GF-D8 (cell line): ENCODE results near the gene NLRP4.
A peak's percentile ranks its signal among the peaks of the same experiment; 100 is the strongest.

Source experiments
- DNase-seq: peaks from one replicate; lab custom pipeline; 2025; lab: John Stamatoyannopoulos, UW

The NLRP4 gene, protein sequence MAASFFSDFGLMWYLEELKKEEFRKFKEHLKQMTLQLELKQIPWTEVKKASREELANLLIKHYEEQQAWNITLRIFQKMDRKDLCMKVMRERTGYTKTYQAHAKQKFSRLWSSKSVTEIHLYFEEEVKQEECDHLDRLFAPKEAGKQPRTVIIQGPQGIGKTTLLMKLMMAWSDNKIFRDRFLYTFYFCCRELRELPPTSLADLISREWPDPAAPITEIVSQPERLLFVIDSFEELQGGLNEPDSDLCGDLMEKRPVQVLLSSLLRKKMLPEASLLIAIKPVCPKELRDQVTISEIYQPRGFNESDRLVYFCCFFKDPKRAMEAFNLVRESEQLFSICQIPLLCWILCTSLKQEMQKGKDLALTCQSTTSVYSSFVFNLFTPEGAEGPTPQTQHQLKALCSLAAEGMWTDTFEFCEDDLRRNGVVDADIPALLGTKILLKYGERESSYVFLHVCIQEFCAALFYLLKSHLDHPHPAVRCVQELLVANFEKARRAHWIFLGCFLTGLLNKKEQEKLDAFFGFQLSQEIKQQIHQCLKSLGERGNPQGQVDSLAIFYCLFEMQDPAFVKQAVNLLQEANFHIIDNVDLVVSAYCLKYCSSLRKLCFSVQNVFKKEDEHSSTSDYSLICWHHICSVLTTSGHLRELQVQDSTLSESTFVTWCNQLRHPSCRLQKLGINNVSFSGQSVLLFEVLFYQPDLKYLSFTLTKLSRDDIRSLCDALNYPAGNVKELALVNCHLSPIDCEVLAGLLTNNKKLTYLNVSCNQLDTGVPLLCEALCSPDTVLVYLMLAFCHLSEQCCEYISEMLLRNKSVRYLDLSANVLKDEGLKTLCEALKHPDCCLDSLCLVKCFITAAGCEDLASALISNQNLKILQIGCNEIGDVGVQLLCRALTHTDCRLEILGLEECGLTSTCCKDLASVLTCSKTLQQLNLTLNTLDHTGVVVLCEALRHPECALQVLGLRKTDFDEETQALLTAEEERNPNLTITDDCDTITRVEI

DNA sequence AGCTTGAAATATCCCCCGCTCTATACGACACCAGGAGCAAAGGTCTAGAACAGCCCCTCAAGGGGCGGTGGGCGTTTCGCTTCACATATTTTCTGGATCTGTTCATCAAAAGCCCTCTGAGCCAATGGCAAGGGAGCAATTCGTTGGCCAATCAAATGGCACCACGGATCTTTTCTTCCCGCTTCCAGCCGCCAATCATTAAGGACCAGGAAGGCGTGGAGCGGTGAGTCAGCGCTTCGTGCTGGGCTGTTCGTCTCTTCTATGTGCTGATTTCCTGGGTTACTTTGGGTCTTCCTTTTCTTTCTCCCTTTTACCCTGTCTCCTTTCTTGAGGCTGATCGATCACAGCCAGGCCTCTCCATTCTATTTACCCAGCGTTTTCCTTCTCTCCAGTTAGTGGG lies at the start of gene NLRP4:
Gene NLRP4, plus strand, starts transcription at position 201 of the 400 bp plus-strand sequence. CDS start 15,541 bp downstream, outside the sequence.
- DNase-seq: no peak

DNA sequence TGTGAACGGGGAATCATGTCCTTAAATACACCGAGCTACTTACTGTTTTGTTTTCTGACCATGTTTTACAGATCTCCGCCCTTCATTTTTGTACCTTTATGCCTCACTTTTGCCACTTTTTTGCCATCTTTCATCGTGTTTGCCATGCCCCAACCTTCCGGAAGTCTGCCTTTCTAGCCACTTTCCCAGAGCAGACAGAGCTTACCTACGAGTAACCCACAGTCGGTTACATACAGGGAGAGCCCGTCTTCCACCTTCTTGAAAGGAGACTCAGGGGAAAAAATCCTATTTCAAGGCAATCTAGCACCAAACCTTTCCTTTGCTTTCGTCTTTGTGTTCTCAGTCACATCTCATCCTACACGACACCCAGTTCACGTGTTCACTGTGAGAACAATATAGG lies 41.3 kb upstream of the NLRP4 start:
- no peak for DNase-seq

DNA sequence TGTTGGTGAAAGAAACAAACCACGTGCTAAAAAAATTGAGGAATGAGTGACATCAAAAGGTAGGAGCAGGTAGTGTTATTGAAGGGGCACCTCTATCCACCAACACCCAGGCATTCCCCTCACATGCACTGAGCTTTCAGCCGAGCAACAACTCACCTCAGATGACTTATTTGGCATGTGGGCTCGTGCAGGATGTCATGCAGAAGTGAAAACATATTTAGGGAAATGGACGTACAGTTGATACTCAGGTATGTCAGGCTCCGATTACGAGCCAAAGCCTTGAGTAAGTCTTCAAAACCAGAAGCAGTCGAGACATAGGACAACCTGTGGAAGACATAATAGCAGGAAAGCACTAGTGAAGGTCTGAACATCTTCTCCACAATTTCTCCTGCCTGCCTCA lies 34.9 kb upstream of the NLRP4 start:
- DNase-seq: no peak

DNA sequence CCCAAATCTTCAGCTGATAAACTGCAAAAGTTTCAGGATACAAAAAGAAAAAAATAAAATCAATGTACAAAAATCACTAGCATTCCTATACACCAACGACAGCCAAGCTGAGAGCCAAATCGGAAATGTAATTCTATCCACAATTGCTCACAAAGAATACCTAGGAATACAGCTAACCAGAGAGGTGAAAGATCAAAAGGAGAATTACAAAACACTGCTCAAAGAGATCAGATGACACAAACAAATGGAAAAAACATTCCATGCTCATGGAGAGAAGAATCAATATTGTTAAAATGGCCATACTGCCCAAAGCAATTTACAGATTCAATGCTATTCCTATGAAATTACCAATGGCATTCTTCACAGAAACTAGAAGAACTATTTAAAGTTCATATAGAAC lies 34.1 kb upstream of the NLRP4 start:
- DNase-seq: no peak

DNA sequence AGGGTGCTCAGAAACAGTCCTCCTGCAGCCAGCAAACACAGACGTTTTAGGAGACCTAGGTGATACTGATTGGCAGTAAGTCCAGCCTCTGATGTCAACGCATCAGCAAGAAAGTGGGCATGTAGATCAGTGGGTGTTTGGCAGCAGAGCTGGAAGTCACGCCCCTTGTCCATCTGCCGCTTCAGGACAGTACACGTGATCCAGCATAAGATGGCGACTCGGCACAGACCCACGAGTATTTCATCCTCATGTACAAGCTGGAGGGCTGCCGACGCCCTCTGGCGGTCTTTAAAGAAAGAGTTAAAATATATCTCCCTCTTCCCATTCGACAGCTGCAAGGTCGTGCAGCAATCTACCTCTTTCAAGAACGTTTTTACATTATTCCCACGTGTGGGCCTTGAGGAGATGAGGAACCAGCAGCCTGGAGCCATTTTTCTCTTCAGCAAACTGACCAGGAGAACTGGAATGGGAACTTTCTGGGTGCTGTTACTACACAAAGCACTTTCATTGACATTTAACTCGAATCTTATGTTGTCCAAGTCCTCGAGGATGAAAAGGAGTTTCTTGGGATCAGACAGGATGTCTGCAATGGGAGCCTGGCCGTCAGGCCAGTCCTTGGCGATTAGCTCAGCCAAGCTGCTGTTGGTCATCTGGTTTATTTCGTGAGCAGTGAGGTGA lies 26.8 kb upstream of the NLRP4 start:
- peak; percentile 39 for DNase-seq

DNA sequence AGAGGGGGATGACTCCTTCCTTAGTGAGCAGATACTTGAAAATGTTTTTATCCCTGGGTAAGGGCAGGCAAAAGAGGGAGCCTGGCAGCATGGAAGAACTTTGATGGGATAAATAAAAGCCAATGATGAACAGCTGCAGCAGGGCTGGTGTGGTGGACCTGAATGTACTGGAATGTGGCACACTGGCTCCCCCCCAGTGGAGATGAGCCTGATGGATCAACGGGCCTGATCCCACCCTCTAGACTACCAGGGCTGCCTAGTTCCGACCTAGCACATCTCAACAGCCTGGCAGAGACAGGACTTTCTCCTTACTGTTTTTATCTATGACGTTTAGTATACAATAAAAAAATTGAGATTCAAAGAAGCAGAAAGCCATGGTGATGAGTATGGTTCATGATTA lies 25.0 kb upstream of the NLRP4 start:
- DNase-seq: no peak

DNA sequence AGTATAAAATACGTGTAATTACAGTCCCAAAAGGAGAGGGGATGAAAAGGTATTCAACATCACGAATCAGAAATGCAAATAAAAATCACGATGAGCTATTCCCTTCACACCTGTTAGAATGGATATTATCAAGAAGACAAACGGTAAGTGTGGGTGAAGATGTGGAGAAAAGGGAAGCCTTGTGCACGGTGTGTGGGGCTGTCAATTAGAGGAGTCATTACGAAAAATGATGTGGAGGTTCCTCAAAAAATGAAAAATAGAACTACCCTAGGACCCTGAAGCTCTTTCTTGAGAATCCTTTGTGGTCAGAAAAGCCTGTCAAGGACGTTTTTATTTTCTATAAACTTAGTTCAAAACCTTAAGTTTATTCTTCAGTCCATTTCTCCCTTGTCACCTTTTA lies 23.9 kb upstream of the NLRP4 start:
- DNase-seq: no peak

DNA sequence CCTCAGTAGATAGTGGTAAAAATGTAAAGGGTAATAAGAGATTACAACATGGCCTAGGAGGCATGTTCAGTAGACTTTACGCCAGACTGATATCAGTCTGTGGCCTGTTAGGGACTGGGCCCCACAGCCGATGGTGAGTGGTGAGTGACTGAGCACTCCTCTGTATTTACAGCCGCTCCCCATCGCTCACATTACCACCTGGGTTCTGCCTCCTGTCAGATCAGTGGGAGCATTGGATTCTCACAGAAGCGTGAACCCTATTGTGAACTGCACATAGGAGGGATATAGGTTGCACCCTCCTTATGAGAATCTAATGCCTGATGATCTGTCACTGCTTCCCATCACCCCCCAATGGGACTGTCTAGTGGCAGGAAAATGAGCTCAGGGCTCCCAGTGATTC lies 22.4 kb upstream of the NLRP4 start:
- no peak for DNase-seq

DNA sequence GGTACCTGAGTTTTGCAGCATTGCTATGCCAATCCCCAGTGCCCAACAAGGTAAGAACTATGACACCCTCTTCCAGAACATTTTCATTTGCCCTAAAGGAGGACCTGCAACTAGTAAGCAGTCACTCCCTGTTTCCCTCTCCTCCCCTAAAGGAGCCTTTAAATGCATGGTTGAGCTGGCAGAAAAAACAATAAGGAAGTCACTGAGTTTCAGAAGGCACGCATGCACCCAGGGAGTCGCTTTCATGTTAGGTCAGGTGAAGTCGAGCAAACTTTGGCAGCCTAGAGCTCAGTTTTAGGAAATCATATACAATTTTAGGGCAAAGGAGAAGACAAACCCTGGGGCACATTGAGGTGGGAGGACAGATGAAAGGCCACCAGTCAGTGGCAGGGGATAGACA lies 16.3 kb upstream of the NLRP4 start:
- DNase-seq: no peak

DNA sequence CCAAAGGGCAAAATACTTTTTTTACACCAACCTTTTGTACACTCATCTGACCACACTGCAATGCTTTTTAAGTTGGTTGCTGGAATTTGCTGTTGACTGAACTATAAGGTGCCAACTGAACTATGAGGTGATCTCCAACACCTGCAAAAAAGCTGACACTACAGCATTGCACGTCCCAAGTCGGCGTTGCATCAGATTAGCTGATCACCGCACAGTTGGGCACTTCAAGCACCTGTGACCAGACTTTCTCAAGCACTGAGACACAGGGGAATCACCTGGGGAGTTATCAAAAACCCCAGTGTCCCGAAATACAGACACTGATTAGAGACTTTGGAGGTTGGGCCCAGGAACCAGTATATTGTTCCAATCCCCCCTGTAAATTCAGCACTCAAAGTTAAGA lies 5.7 kb upstream of the NLRP4 start:
- DNase-seq: no peak

DNA sequence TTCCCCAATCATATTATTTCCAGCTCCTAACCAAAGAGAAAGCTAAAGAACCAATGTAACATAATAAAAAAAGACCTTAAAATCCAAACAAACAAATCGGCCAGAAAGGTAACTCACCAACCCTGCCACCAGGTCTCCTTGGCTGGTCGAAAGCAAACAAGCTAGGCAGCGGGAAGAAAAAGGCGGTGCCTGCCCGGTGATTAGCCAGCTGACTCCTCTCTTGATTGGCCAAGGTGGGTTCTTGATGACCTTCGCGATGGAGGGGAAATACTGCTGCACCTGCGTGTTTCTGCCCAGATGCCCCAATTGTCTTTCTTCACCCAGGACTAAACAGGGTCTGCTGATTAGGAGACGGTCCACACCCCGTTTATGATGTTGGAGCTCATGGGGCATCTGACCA lies 4.5 kb upstream of the NLRP4 start, which contains the start of gene NLRP11:
Gene NLRP11, minus strand, starts transcription at position 154 of the 400 bp plus-strand sequence. CDS start 13,825 bp downstream, outside the sequence.
- no peak for DNase-seq

DNA sequence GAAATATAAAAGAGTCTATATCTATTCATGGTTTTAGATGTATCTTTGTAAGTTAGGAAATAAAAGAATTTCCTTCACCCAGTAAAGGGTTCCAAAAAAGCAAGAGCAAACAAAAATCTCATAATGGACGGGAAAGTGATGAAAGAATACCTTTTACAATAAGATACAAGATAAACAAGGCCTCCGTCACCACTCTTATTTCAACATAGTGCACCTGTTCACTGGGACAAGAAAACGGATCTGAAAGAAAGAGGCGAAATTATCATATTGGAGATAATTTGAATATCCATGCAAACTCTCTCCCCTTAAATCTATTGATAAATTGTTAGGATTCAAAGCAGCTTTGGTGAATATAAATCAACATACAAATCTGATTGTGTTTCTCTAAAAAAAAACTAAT lies 3.7 kb upstream of the NLRP4 start:
- DNase-seq: no peak

DNA sequence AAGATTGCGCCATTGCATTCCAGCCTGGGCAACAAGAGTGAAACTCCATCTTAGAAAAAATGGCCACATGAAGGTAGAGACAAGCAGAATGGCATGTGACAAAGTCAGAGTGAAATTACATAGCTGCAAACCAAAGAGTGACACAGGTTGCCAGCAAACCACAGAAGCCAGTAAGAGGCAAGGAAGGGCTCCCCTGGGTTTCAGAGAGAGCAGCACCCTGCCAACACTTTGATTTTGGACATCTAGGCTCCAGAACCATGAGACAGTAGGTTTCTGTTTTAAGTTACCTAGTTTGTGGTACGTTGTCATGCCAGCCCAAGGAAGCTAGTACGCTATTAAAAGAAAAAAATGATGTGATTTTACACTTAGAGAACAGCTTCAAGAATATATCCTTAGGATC lies 1.9 kb downstream of the NLRP4 start:
- no peak for DNase-seq

DNA sequence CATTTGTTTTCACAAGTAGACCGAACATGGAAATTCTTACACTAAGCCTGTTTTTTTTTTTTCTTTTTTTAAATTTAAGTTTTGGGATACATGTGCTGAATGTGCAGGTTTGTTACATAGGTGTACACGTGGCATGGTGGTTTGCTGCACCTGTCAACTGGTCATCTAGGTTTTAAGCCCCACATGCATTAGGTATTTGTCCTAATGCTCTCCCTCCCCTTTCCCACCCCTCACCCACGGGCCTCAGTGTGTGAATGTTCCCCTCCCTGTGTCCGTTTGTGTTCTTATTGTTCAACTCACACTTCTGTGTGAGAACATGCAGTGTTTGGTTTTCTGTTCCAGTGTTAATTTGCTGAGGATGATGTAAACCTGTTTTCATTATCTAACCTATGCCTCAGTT lies 2.6 kb downstream of the NLRP4 start:
- no peak for DNase-seq

DNA sequence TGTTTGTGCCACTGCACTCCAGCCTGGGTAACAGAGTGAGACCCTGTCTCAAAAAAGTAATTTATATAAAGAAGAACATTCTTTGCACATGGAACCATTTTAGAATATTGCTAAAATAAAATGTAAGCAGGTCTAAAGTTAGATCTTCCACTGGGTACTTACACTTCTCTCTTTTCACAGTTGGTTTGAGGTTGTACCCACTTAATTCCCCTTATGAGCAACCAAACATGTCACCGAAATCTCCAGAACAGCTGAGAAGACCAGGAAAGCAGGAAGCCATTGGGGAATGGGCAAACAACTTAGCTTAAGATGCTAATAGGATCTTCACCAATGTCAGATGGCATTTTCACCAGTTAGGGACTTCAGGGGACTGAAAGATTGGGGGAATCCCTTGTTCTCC lies 18.8 kb downstream of the NLRP4 start:
- no peak for DNase-seq

DNA sequence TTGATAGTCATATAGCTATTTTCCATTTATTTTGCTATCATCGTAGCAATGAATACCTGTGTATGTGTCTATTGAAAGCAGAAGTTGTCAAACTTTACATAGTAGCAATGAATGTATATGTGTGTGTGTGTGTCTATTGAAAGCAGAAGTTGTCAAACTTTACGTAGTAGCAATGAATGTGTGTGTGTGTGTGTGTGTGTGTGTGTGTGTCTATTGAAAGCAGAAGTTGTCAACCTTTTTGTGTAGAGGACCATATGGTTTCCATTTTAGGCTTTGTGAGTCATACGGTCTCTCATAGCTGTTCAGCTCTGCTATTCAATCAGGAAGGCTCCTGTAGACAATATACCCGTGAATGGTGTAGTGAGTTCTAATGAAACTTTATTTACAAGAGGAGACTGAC lies 20.8 kb downstream of the NLRP4 start:
- no peak for DNase-seq

DNA sequence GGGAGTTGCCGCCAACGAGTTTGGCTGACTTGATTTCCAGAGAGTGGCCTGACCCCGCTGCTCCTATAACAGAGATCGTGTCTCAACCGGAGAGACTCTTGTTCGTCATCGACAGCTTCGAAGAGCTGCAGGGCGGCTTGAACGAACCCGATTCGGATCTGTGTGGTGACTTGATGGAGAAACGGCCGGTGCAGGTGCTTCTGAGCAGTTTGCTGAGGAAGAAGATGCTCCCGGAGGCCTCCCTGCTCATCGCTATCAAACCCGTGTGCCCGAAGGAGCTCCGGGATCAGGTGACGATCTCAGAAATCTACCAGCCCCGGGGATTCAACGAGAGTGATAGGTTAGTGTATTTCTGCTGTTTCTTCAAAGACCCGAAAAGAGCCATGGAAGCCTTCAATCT lies 21.6 kb downstream of the NLRP4 start:
- DNase-seq: no peak

DNA sequence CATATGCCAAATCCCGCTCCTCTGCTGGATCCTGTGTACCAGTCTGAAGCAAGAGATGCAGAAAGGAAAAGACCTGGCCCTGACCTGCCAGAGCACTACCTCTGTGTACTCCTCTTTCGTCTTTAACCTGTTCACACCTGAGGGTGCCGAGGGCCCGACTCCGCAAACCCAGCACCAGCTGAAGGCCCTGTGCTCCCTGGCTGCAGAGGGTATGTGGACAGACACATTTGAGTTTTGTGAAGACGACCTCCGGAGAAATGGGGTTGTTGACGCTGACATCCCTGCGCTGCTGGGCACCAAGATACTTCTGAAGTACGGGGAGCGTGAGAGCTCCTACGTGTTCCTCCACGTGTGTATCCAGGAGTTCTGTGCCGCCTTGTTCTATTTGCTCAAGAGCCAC lies 22.1 kb downstream of the NLRP4 start:
- DNase-seq: no peak

DNA sequence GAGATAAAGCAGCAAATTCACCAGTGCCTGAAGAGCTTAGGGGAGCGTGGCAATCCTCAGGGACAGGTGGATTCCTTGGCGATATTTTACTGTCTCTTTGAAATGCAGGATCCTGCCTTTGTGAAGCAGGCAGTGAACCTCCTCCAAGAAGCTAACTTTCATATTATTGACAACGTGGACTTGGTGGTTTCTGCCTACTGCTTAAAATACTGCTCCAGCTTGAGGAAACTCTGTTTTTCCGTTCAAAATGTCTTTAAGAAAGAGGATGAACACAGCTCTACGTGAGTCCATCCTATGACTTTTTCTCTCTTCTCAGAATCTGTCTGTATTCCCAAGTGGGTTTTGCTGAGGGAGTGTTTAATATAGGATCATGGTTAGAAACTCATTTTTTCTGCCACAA lies 22.6 kb downstream of the NLRP4 start:
- DNase-seq: no peak

DNA sequence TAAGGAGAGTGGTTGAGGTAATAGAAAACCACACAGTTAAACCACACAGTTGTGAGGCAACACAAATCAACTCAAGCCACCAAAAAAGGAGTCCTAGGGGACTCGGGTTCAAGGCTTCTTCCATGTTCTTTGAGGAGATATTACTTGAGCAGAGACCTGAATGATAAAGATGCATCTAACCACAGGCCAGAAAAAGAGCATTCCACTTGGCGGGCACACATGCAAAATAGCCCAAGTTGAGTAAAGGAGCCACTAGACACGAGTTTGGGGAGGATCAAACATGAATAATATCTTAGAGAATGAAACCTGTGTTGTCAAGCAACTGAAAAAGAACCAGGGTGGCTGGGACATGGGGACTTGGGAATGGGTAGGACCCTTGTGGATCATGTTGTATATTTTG lies 30.2 kb downstream of the NLRP4 start:
- no peak for DNase-seq

DNA sequence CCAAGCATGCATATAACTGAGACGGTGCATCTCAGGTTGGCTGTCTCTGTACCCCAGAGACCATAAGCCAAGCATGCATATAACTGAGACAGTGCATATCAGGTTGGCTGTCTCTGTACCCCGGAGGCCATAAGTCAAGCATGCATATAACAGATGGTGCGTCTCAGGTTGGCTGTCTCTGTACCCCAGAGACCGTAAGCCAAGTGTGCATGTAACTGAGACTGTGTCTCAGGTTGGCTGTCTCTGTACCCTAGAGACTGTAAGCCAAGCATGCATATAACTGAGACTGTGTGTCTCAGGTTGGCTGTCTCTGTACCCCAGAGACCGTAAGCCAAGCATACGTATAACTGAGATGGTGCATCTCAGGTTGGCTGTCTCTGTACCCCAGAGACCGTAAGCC lies 30.8 kb downstream of the NLRP4 start:
- no peak for DNase-seq

DNA sequence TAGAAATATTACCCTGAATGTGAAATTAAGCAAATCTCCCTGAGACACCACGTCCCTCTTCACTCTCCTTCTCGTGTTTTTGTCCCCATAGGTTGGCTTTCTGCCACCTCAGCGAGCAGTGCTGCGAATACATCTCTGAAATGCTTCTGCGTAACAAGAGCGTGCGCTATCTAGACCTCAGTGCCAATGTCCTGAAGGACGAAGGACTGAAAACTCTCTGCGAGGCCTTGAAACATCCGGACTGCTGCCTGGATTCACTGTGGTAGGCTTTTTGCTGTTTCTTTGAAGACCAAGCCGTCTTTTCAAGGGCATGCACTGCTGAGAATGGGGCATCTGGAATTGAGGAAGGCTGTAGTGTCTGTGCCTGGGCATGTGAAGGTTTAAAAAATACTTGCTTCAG lies 34.4 kb downstream of the NLRP4 start:
- DNase-seq: no peak
